BLaER1 (cell line): Measurements from ENCODE around the gene PDK2.
"Not testable (repeated sequence)": the region's sequence is repeated elsewhere in the genome, so short reads cannot be mapped to it uniquely, and the experiment has no call there.

Source experiments
- H3K27ac ChIP-seq: shearing (Covaris generic); formaldehyde crosslinking; 2 replicates; pipeline ENCODE4 v1.8.1; 2022
- H3K27me3 ChIP-seq: shearing (Covaris generic); formaldehyde crosslinking; 2 replicates; pipeline ENCODE4 v1.8.1; 2022
- H3K36me3 ChIP-seq: shearing (Covaris generic); formaldehyde crosslinking; 2 replicates; pipeline ENCODE4 v1.8.1; 2022
- H3K4me1 ChIP-seq: shearing (Covaris generic); formaldehyde crosslinking; 2 replicates; pipeline ENCODE4 v1.8.1; 2022
- H3K4me2 ChIP-seq: shearing (Covaris generic); formaldehyde crosslinking; 2 replicates; pipeline ENCODE4 v1.8.1; 2022
- H3K4me3 ChIP-seq: shearing (Covaris generic); formaldehyde crosslinking; 2 replicates; pipeline ENCODE4 v1.8.1; 2022
- H3K9ac ChIP-seq: shearing (Covaris generic); formaldehyde crosslinking; 2 replicates; pipeline ENCODE4 v1.8.1; 2022
- H3K9me3 ChIP-seq: shearing (Covaris generic); formaldehyde crosslinking; 2 replicates; pipeline ENCODE4 v1.8.1; 2022
- H4K20me1 ChIP-seq: shearing (Covaris generic); formaldehyde crosslinking; 2 replicates; pipeline ENCODE4 v1.8.1; 2022
- Cebpa-rat ChIP-seq: shearing (Covaris generic); IDR thresholded peaks from 2 replicates; pipeline ENCODE4 v1.8.1; 2022

The PDK2 gene

DNA sequence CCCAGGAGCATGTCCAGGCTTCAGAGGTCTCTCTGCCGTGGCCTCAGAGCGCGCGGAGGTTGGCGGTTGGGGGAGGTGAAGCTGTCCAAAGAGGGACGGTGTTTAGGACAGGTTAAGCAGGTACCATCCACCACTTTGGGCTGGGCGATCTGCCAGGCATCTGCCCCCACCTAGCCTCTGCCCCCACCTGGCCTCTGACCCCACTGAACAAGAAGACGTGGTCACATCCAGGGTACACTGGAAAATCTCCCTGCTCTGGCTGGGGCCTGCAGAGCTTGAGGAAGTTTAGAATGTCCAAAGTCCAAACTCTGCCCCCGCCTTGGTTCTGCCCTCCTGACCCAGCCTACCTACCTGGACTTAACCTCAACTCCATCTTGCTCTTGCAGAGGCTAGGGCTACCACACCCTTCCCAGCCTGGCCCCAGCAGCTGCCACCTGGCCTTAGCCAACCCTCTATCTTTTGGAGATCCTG, 37.6 kb upstream of the PDK2 start:
- Histone ChIP-seq H3K4me1 (peaks cover 51% of the 10 kb centered on the region), H3K27me3 (peaks cover 58% of the 10 kb centered on the region), H3K9me3 (no peaks in the 10 kb centered on the region), H3K4me3 (no peak overlapping the region), H3K36me3 (no peaks in the 10 kb centered on the region), H4K20me1 (peaks cover 41% of the 10 kb centered on the region), H3K27ac (no peak overlapping the region), H3K9ac (no peak overlapping the region), H3K4me2 (peak overlapping the region; percentile 99; the same call in 1 of the 2 replicates)
- TF ChIP-seq Cebpa-rat, result no peak

DNA sequence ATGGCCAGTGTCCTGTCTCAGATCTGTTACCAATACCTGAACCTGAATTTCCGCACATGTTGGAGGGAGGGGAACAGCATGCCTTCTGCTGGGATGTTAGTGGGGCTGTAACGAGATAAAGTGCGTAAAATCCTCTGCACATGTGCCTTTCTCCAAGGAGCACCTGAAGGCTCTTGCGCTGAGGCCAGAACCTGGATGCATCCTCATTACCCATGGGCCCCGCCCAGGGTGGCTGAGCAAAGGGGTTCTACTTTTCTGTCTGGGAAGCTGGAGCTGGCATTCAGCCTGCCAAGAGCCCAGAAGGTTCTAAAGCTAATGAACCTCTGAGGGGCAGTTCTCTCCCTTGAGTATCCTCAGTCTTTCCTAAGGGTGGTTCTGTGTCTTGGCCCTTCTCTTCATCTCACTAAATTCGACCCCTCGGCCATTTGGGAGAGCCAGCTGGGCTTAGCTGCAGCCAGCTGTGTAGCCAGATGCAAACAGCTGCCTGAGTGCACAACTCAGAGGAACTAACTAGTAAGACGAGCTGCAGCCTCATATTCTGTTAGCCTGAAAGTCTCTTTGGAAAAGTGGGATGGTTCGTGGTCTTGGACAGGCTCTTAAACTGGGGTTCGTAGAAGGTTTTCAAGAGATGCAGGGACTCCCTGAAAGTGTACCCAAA, 36.7 kb upstream of the PDK2 start:
- Histone ChIP-seq H3K9ac (no peak overlapping the region), H3K27ac (no peak overlapping the region), H4K20me1 (peaks cover 41% of the 10 kb centered on the region), H3K27me3 (peaks cover 53% of the 10 kb centered on the region), H3K36me3 (no peaks in the 10 kb centered on the region), H3K4me3 (no peak overlapping the region), H3K9me3 (no peaks in the 10 kb centered on the region), H3K4me1 (peaks cover 45% of the 10 kb centered on the region), H3K4me2 (peak overlapping the region; percentile 72; the same call in 1 of the 2 replicates)
- TF ChIP-seq Cebpa-rat, result no peak

DNA sequence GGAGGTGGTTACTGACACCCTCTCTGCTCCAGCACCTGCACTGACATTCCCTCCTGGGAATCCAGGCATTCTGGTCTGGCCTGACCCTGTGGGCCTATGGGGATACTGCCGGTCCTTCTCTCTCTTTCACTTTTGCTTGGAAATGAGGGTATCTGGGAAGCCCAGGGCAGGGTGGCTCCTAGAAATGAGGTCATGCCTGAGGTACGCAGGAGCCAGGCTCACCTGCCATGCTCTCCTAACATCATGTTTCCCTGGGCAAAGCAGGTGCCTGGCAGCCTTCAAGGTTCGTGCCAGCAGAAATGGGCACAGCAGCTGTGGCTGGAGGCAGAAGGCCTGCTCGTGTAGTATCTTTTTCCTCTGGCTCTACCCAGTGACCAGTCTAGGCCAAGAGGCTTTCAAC, 35.9 kb upstream of the PDK2 start:
- Histone ChIP-seq H3K4me3 (no peak overlapping the region), H3K27me3 (peaks cover 44% of the 10 kb centered on the region), H3K9me3 (no peaks in the 10 kb centered on the region), H3K4me1 (peaks cover 45% of the 10 kb centered on the region), H3K4me2 (peak overlapping the region; percentile 72), H3K9ac (no peak overlapping the region), H3K36me3 (no peaks in the 10 kb centered on the region), H3K27ac (no peak overlapping the region), H4K20me1 (peaks cover 41% of the 10 kb centered on the region)
- TF ChIP-seq Cebpa-rat, result no peak

GRCh38 chr17:50059759-50060273, 35.3 kb upstream of the PDK2 start:
- Histone ChIP-seq H3K4me2 (peak overlapping the region; percentile 72), H3K4me1 (peaks cover 44% of the 10 kb centered on the region), H3K27ac (no peak overlapping the region)

DNA sequence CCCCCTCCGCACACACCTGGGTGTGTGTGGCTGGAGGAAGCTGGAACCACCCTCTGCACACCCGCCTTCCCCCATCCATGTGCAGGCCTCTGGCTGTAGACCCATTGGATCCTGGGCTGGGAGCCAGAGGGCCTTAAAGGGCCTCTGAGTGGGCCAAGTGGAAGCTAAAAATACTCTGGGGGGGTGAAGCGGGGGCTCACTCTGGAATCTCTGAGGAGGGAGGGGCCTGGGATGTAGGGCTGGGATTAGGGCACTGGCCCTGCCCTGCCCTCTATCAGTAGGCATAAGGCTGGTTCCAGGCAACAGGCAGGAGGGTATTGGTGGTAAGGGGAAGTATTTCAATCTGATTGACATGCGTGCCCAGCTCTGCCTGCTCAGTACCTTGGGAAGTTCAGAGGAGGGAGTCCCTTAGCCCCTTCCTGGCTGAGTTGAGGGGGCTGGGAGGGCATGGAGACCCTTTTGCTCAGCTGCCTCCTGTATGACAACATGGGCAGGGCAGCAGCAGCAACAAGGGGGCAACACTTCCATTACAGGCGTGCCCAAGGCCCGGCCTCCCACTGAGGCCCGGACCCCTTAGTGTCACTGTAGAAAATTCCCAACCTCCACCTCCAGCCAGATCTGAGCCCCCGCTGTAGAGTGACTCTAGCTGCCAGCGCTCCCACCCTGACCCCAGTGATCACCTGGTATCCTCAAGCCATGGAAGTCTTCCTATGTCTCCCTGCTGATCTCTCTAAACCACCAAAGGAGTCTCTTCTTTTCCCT, 34.0 kb upstream of the PDK2 start:
- H3K36me3 ChIP-seq, result no peaks in the 10 kb centered on the region
- H3K4me3 ChIP-seq, result no peak overlapping the region
- H3K27ac ChIP-seq, result no peak overlapping the region

More at GRCh38 chr17:50059759-50060273, 35.3 kb upstream of the PDK2 start:
- H4K20me1 ChIP-seq, result peaks cover 40% of the 10 kb centered on the region
- no peaks in the 10 kb centered on the region for H3K9me3 ChIP-seq
- H3K27me3 ChIP-seq, result peaks cover 39% of the 10 kb centered on the region
- TF ChIP-seq Cebpa-rat, result no peak
- H3K4me3 ChIP-seq, result no peak overlapping the region
- no peaks in the 10 kb centered on the region for H3K36me3 ChIP-seq
- no peak overlapping the region for H3K9ac ChIP-seq

GRCh38 chr17:50061713-50062045, 33.5 kb upstream of the PDK2 start:
- peaks cover 28% of the 10 kb centered on the region for H4K20me1 ChIP-seq
- not testable (repeated sequence) for H3K4me3 ChIP-seq, H3K27ac ChIP-seq, H3K36me3 ChIP-seq, H3K9me3 ChIP-seq, H3K9ac ChIP-seq, H3K4me2 ChIP-seq
- H3K4me1 ChIP-seq, result peaks cover 32% of the 10 kb centered on the region
- H3K27me3 ChIP-seq, result peaks cover 20% of the 10 kb centered on the region

More for the DNA sequence above, 34.0 kb upstream of the PDK2 start:
- Histone ChIP-seq H3K9ac (no peak overlapping the region), H3K4me2 (no peak overlapping the region), H3K27me3 (peaks cover 26% of the 10 kb centered on the region), H3K4me1 (peaks cover 37% of the 10 kb centered on the region), H4K20me1 (peaks cover 34% of the 10 kb centered on the region), H3K9me3 (no peaks in the 10 kb centered on the region)
- no peak for TF ChIP-seq Cebpa-rat

- Histone ChIP-seq H3K4me2 (no peak overlapping the region), H3K4me1 (peaks cover 23% of the 10 kb centered on the region), H4K20me1 (peaks cover 20% of the 10 kb centered on the region), H3K4me3 (no peak overlapping the region), H3K9ac (no peak overlapping the region), H3K36me3 (no peaks in the 10 kb centered on the region), H3K27me3 (peaks cover 11% of the 10 kb centered on the region), H3K27ac (no peak overlapping the region), H3K9me3 (no peaks in the 10 kb centered on the region)
- no peak for TF ChIP-seq Cebpa-rat
These were observed 32.6 kb upstream of the PDK2 start for GRCh38 chr17:50062293-50063243.

- H3K4me3 ChIP-seq, result no peak overlapping the region
- H3K4me1 ChIP-seq, result peaks cover 18% of the 10 kb centered on the region
- H3K27me3 ChIP-seq, result no peaks in the 10 kb centered on the region; the same call in 1 of the 2 replicates
- H3K9ac ChIP-seq, result no peak overlapping the region
- peaks cover 8% of the 10 kb centered on the region for H4K20me1 ChIP-seq
- no peaks in the 10 kb centered on the region for H3K36me3 ChIP-seq
- no peak overlapping the region for H3K27ac ChIP-seq
- TF ChIP-seq Cebpa-rat, result no peak
- H3K4me2 ChIP-seq, result no peak overlapping the region
- H3K9me3 ChIP-seq, result no peaks in the 10 kb centered on the region
These were observed 31.4 kb upstream of the PDK2 start for GRCh38 chr17:50063561-50064252.
